Esophagus muscularis mucosa (tissue), 3 donors: ENCODE data around the gene OGFRL1.
A peak's percentile ranks its signal among the peaks of the same experiment; 100 is the strongest.

Experiments used
- CTCF ChIP-seq, 3 experiments: fragments of 200-600 bp in 2 of 3; fragments of 450-650 bp in 1 of 3; sonication (generic) in 2 of 3; IDR thresholded peaks; one replicate each; pipeline ENCODE4 v1.5.1; 2017 to 2019; ENCODE audit warnings: antibody characterized with exemption in 3 of 3, mild to moderate bottlenecking in 2 of 3, moderate library complexity in 1 of 3
- POLR2A ChIP-seq: fragments of 450-650 bp; IDR thresholded peaks from one replicate; pipeline ENCODE4 v1.6.1; 2017; ENCODE audit warnings: antibody characterized with exemption, moderate library complexity, mild to moderate bottlenecking, low read depth
- POLR2AphosphoS5 ChIP-seq, 2 donors: sonication (generic); formaldehyde crosslinking; IDR thresholded peaks; one replicate each; pipeline ENCODE4 v1.6.1; 2017; ENCODE audit warnings: antibody characterized with exemption in 2 of 2

DNA sequence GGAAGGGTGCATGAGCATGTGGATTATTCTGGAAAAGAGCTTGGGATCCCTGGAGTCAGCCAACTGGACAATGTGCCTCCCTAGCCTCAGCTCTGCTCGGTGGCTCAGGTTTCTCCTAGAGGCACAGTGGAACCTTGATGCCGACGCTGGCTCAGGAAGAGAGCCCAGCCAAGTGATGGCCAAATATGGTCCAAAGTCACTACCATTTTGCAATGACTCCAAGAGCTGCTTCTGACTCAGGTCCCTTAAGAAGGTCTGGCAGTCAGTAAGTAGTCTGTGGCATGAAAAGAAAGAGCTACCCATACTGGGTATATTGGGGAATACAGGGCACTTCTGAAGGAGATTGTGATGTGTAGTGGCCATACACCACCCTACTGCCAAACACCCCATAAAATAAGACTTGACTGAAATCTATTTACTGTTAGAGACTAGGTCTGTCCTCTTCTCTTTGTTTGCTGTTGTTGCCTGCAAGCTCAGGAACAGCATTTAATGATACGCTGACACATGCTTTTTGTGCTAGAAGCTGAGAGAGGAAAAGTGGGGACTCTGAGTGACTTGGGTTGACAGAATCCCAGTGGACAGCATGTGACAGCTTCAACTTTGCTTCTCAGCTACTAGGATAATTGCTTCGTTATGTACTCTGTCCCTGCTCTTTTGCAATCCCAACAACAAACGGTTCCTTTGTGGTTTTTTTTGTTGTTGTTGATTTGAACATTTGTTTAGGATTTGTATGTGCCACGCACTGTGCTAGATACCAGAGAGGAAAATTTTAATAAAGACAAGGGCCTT, 30.3 kb upstream of the OGFRL1 start:
- TF ChIP-seq CTCF (IDR thresholded peaks at IDR 0.05) (no peak), POLR2A (no peak), POLR2AphosphoS5 (IDR thresholded peaks at IDR 0.05) (peak in 1 of 2 donors; percentile 26)
